H1 (cell line): Measurements from ENCODE around the gene NOBOX. TPM values are rescaled to one million over a fixed set of nuclear protein-coding genes. Genes with fewer than 3 reads are reported as not detected.

Experiments
- ATF3 ChIP-seq: IDR thresholded peaks from 2 replicates; pipeline ENCODE4 v1.6.1; 2011; ENCODE audit warnings: low read depth, mild to moderate bottlenecking, low read length; ENCODE audit not compliant: insufficient read depth
- CHD7 ChIP-seq: fragments of 300-600 bp; sonication (generic); IDR thresholded peaks from 2 replicates; pipeline ENCODE4 v1.7.1; 2012; ENCODE audit warnings: low read length, moderate library complexity, mild to moderate bottlenecking, inconsistent platforms; ENCODE audit not compliant: insufficient replicate concordance
- MAX ChIP-seq: IDR thresholded peaks from 2 replicates; pipeline ENCODE4 v1.6.1; 2012; ENCODE audit warnings: inconsistent platforms
- NRF1 ChIP-seq: IDR thresholded peaks from 2 replicates; pipeline ENCODE4 v1.6.1; 2011; ENCODE audit warnings: mild to moderate bottlenecking, low read depth, low read length, improper control_type of control experiment
- POLR2AphosphoS5 ChIP-seq: IDR thresholded peaks from 2 replicates; pipeline ENCODE4 v1.6.1; 2011; ENCODE audit warnings: low read depth, low read length
- SIN3A ChIP-seq, 2 experiments: IDR thresholded peaks in 1 of 2; conservative IDR thresholded peaks in 1 of 2; 2 replicates each; pipeline ENCODE4 v1.6.1; 2011 to 2012; ENCODE audit warnings: low read length in 2 of 2, improper control_type of control experiment in 1 of 2, low read depth in 1 of 2, mild to moderate bottlenecking in 1 of 2
- TAF1 ChIP-seq: IDR thresholded peaks from 2 replicates; pipeline ENCODE4 v1.6.1; 2011; ENCODE audit warnings: mild to moderate bottlenecking, low read depth, low read length
- USF2 ChIP-seq: IDR thresholded peaks from 2 replicates; pipeline ENCODE4 v1.6.1; 2011; ENCODE audit warnings: low read length, improper control_type of control experiment
- polyA plus RNA-seq, 7 experiments: library from polyadenylated mRNA; depleted of rRNA in 3 of 7; stranded (reverse) in 5 of 7; unstranded in 2 of 7; fragments of >200 nt in 5 of 7; fragments of 200-250 nt in 2 of 7; gene quantifications; 1 replicate in 5 of 7; 2 replicates in 1 of 7; 4 replicates in 1 of 7; pipeline versions ENCODE4 v1.2.1 to v1.2.3, GENCODE V29; 2011 to 2013; ENCODE audit warnings: missing spikeins in 2 of 7, mixed read lengths in 2 of 7
- total RNA-seq: library from RNA; stranded (reverse); fragmentation: NEBNext Ultra II Directional; extraction: Animal tissue kit (Norgen Biotek cat#: 25700); gene quantifications from 2 replicates; pipeline ENCODE4 v1.2.1, GENCODE V29; 2021

Gene NOBOX
- total and polyA plus RNA-seq, 2 of the 8 experiments (the other 6 are each of a cell fraction or from before 2014, with no cell fraction given): not detected

GRCh38 chr7:144398291-144398690 is 5.2 kb downstream of the NOBOX start (continued):
- TF ChIP-seq CHD7: no peak
- TF ChIP-seq SIN3A (conservative IDR thresholded peaks at IDR 0.05 in 1 of 2, IDR thresholded peaks at IDR 0.05 in 1 of 2; ENCODE audit: low read depth in 1 of 2, low read length in 2 of 2): no peak
- no peak for TF ChIP-seq USF2
- TF ChIP-seq POLR2AphosphoS5: no peak
- no peak for TF ChIP-seq TAF1
- TF ChIP-seq NRF1: no peak
- no peak for TF ChIP-seq ATF3
- TF ChIP-seq MAX: no peak
